ENCODE data around the gene IGFN1.

The IGFN1 gene

DNA sequence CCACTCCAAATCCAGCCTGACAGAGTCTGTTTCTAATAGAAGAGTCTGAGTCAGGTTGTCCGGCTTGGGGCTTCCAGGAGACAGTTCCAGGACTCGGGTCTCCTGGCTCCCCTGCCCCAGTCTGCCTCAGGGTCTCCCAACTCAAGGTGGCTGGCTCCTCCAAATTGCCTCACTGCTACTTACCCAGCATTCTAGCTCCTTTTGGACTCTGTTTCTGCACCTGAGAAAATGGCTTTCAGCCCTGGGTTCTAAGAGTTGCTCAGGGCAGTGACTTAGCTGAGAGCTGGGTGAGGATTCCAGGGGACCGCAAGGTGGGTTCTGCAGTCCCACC is 5.5 kb upstream of the IGFN1 start:
- WGBS: 31% methylated on average over 2 of the region's 3 CpGs
- H2BK15ac ChIP-seq (ENCODE audit: low read depth, poor library complexity, severe bottlenecking): no peak overlapping the region
- peak overlapping the region; percentile 16 for H2AK5ac ChIP-seq (ENCODE audit: low read length, severe bottlenecking)

DNA sequence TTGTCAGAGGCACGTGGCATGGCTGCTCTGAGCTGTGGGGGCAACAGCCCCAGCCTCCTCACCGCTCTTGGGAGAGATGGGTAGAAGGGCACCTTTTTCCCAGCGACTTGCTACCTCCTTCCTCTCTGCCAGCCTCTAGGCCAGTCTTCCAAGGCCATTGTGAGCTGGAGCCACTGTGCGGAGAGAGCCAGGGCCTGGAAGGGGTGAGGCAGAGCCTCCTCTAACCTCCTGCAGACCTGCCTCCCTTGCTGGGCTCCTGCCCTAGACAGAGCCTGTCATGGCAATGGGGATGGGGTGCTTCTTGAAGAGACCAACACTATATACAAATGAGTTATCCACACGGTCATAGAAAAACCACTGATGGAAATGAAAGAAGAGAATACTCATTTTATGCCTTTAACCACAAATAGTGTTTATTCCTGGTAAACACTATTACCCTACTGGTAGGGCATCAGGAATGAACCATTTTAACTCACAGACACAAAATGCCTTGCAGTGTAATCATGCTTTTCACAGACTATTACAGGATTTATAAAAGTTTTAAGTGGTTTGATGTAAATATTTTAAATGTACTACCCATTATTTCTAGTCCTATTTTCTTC is 5.0 kb upstream of the IGFN1 start:
- H2AFZ ChIP-seq (ENCODE audit: low read depth, low read length): no peak overlapping the region
- no peaks in the 10 kb centered on the region for H3K36me3 ChIP-seq (ENCODE audit: control insufficient read depth in 1 of 2, insufficient read depth in 2 of 2, low read depth in 1 of 2, low read length in 2 of 2)
- peak overlapping the region; percentile 16 for H2AK5ac ChIP-seq (ENCODE audit: low read length, severe bottlenecking)
- H3K27me3 ChIP-seq (ENCODE audit: control insufficient read depth in 1 of 2, insufficient read depth in 1 of 2, low read length in 2 of 2): peaks cover 0 to 6% of the 10 kb centered on the region in 2 experiments
- H4K91ac ChIP-seq (ENCODE audit: low read length): no peak overlapping the region
- DNase-seq: no peak
- H3K9me3 ChIP-seq (ENCODE audit: control insufficient read depth, low read length): no peaks in the 10 kb centered on the region
- no peak overlapping the region for H2BK5ac ChIP-seq (ENCODE audit: low read depth, low read length, poor library complexity, severe bottlenecking)
- H2BK15ac ChIP-seq (ENCODE audit: low read depth, poor library complexity, severe bottlenecking): no peak overlapping the region
- no peak overlapping the region for H4K8ac ChIP-seq (ENCODE audit: low read length)
- no peak overlapping the region for H3K27ac ChIP-seq (ENCODE audit: low read length, poor library complexity, severe bottlenecking)
- no peak overlapping the region for H3K4me2 ChIP-seq (ENCODE audit: low read length, poor library complexity, severe bottlenecking)
- no peak overlapping the region for H2BK12ac ChIP-seq (ENCODE audit: low read length in 2 of 2)
- H3K4me1 ChIP-seq (ENCODE audit: control insufficient read depth, insufficient read depth, low read depth, low read length): peaks cover 12% of the 10 kb centered on the region
- H2BK120ac ChIP-seq (ENCODE audit: low read depth, low read length): no peak overlapping the region
- no peak overlapping the region for H3K14ac ChIP-seq (ENCODE audit: low read length in 2 of 2)
- 74% methylated on average over 5 of the region's 5 CpGs for WGBS
- H3K79me1 ChIP-seq (replicated peaks; ENCODE audit: low read length, poor library complexity, severe bottlenecking): no peaks in the 10 kb centered on the region
- no peak overlapping the region for H3K23ac ChIP-seq (ENCODE audit: low read length in 2 of 2)
- H3K18ac ChIP-seq (ENCODE audit: low read depth in 1 of 2, low read length in 2 of 2): no peak overlapping the region
- H3K4me3 ChIP-seq (ENCODE audit: insufficient read depth in 1 of 2, low read depth in 1 of 2, low read length in 2 of 2): no peak overlapping the region
- peak overlapping the region; percentile 36 for H3K9ac ChIP-seq (ENCODE audit: low read length)
- no peak overlapping the region for H3K4ac ChIP-seq (ENCODE audit: low read depth in 1 of 2, low read length in 2 of 2)

More for the DNA sequence above, 5.5 kb upstream of the IGFN1 start:
- no peak overlapping the region for H3K23ac ChIP-seq (ENCODE audit: low read length in 2 of 2)
- H3K4me1 ChIP-seq (ENCODE audit: control insufficient read depth, insufficient read depth, low read depth, low read length): peaks cover 10% of the 10 kb centered on the region
- no peaks in the 10 kb centered on the region for H3K9me3 ChIP-seq (ENCODE audit: control insufficient read depth, low read length)
- no peak overlapping the region for H3K4ac ChIP-seq (ENCODE audit: low read depth in 1 of 2, low read length in 2 of 2)
- no peaks in the 10 kb centered on the region for H3K36me3 ChIP-seq (ENCODE audit: control insufficient read depth in 1 of 2, insufficient read depth in 2 of 2, low read depth in 1 of 2, low read length in 2 of 2)
- H3K27me3 ChIP-seq (ENCODE audit: control insufficient read depth in 1 of 2, insufficient read depth in 1 of 2, low read length in 2 of 2): peaks cover 0 to 7% of the 10 kb centered on the region in 2 experiments
- H3K4me3 ChIP-seq (ENCODE audit: insufficient read depth in 1 of 2, low read depth in 1 of 2, low read length in 2 of 2): no peak overlapping the region
- no peak overlapping the region for H2BK12ac ChIP-seq (ENCODE audit: low read length in 2 of 2)
- no peak overlapping the region for H2AFZ ChIP-seq (ENCODE audit: low read depth, low read length)
- peak overlapping the region; percentile 36 for H3K9ac ChIP-seq (ENCODE audit: low read length)
- no peak overlapping the region for H3K27ac ChIP-seq (ENCODE audit: low read length, poor library complexity, severe bottlenecking)
- no peak overlapping the region for H2BK120ac ChIP-seq (ENCODE audit: low read depth, low read length)
- H3K14ac ChIP-seq (ENCODE audit: low read length in 2 of 2): no peak overlapping the region
- no peak overlapping the region for H2BK5ac ChIP-seq (ENCODE audit: low read depth, low read length, poor library complexity, severe bottlenecking)
- no peak overlapping the region for H3K18ac ChIP-seq (ENCODE audit: low read depth in 1 of 2, low read length in 2 of 2)
- H3K79me1 ChIP-seq (replicated peaks; ENCODE audit: low read length, poor library complexity, severe bottlenecking): no peaks in the 10 kb centered on the region
- H4K8ac ChIP-seq (ENCODE audit: low read length): no peak overlapping the region
- H3K4me2 ChIP-seq (ENCODE audit: low read length, poor library complexity, severe bottlenecking): no peak overlapping the region
- no peak overlapping the region for H4K91ac ChIP-seq (ENCODE audit: low read length)
- no peak for DNase-seq

DNA sequence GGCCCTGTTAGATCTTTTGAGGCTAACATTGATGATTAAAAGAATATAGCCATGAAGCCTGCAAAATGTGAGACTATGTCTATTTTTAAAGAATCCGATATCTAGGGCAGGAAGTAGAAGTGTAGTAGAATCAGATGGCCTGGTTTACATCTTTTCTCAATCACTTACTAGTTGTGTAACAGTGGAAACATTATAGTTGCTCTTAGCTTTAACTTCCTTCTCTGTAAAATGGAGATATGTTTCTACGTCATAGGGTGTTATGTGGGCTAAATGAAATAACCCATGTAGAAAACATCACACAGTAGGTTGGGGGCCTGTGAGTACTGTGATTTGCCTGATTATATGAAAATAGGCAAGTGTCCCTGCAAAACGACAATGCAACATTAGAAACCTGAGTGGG is 4.4 kb upstream of the IGFN1 start:
- H3K9ac ChIP-seq (ENCODE audit: low read length): no peak overlapping the region
- no peak overlapping the region for H2AFZ ChIP-seq (ENCODE audit: low read depth, low read length)
- H2BK120ac ChIP-seq (ENCODE audit: low read depth, low read length): no peak overlapping the region
- no peak overlapping the region for H2BK12ac ChIP-seq (ENCODE audit: low read length in 2 of 2)
- no peaks in the 10 kb centered on the region for H3K79me1 ChIP-seq (replicated peaks; ENCODE audit: low read length, poor library complexity, severe bottlenecking)
- H2BK15ac ChIP-seq (ENCODE audit: low read depth, poor library complexity, severe bottlenecking): no peak overlapping the region
- peaks cover 0 to under 1% of the 10 kb centered on the region in 2 experiments for H3K27me3 ChIP-seq (ENCODE audit: control insufficient read depth in 1 of 2, insufficient read depth in 1 of 2, low read length in 2 of 2)
- H3K23ac ChIP-seq (ENCODE audit: low read length in 2 of 2): no peak overlapping the region
- H3K36me3 ChIP-seq (ENCODE audit: control insufficient read depth in 1 of 2, insufficient read depth in 2 of 2, low read depth in 1 of 2, low read length in 2 of 2): no peaks in the 10 kb centered on the region
- peak; percentile 17 for DNase-seq
- H3K4ac ChIP-seq (ENCODE audit: low read depth in 1 of 2, low read length in 2 of 2): no peak overlapping the region
- H3K9me3 ChIP-seq (ENCODE audit: control insufficient read depth, low read length): no peaks in the 10 kb centered on the region
- no peak overlapping the region for H2AK5ac ChIP-seq (ENCODE audit: low read length, severe bottlenecking)
- H3K4me2 ChIP-seq (ENCODE audit: low read length, poor library complexity, severe bottlenecking): no peak overlapping the region
- H4K91ac ChIP-seq (ENCODE audit: low read length): no peak overlapping the region
- H3K14ac ChIP-seq (ENCODE audit: low read length in 2 of 2): no peak overlapping the region
- no peak overlapping the region for H3K27ac ChIP-seq (ENCODE audit: low read length, poor library complexity, severe bottlenecking)
- no peak overlapping the region for H2BK5ac ChIP-seq (ENCODE audit: low read depth, low read length, poor library complexity, severe bottlenecking)
- no peak overlapping the region for H3K18ac ChIP-seq (ENCODE audit: low read depth in 1 of 2, low read length in 2 of 2)
- WGBS: 77% methylated on average over 3 of the region's 3 CpGs
- no peak overlapping the region for H4K8ac ChIP-seq (ENCODE audit: low read length)
- H3K4me1 ChIP-seq (ENCODE audit: control insufficient read depth, insufficient read depth, low read depth, low read length): peaks cover 16% of the 10 kb centered on the region
- no peak overlapping the region for H3K4me3 ChIP-seq (ENCODE audit: insufficient read depth in 1 of 2, low read depth in 1 of 2, low read length in 2 of 2)

DNA sequence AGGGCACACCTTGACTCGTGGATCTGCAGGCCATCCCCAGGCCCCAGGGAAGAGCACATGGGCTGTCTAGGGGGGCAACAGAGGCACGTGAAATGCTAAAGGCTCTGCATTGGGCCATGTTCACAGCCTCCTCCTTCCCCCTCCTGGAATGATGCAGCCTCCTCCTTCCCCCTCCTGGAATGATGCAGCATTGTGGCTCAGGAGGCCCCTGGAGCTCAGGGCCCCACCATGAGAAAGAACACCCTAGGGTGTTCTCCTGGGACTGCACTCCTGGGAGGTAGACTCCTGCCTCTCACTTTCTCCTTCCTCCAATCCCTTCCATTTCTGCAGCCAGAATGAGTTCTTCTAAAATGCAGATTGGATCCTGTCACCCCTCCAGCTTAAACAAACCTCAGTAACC is 1.5 kb upstream of the IGFN1 start:
- Histone ChIP-seq H2BK120ac (ENCODE audit: low read depth, low read length) (no peak overlapping the region), H2BK12ac (ENCODE audit: low read length in 2 of 2) (no peak overlapping the region), H3K9me3 (ENCODE audit: control insufficient read depth, low read length) (no peaks in the 10 kb centered on the region), H3K4me1 (ENCODE audit: control insufficient read depth, insufficient read depth, low read depth, low read length) (peaks cover 26% of the 10 kb centered on the region), H4K8ac (ENCODE audit: low read length) (no peak overlapping the region), H3K4me2 (ENCODE audit: low read length, poor library complexity, severe bottlenecking) (no peak overlapping the region), H3K79me1 (replicated peaks; ENCODE audit: low read length, poor library complexity, severe bottlenecking) (no peaks in the 10 kb centered on the region), H3K4me3 (ENCODE audit: insufficient read depth in 1 of 2, low read depth in 1 of 2, low read length in 2 of 2) (no peak overlapping the region), H3K18ac (ENCODE audit: low read depth in 1 of 2, low read length in 2 of 2) (no peak overlapping the region), H3K27me3 (ENCODE audit: control insufficient read depth in 1 of 2, insufficient read depth in 1 of 2, low read length in 2 of 2) (no peaks in the 10 kb centered on the region), H3K23ac (ENCODE audit: low read length in 2 of 2) (no peak overlapping the region), H3K4ac (ENCODE audit: low read depth in 1 of 2, low read length in 2 of 2) (no peak overlapping the region), H2AK5ac (ENCODE audit: low read length, severe bottlenecking) (no peak overlapping the region), H3K14ac (ENCODE audit: low read length in 2 of 2) (no peak overlapping the region), H2AFZ (ENCODE audit: low read depth, low read length) (no peak overlapping the region), H4K91ac (ENCODE audit: low read length) (no peak overlapping the region), H2BK15ac (ENCODE audit: low read depth, poor library complexity, severe bottlenecking) (no peak overlapping the region), H3K9ac (ENCODE audit: low read length) (no peak overlapping the region), H2BK5ac (ENCODE audit: low read depth, low read length, poor library complexity, severe bottlenecking) (no peak overlapping the region), H3K36me3 (ENCODE audit: control insufficient read depth in 1 of 2, insufficient read depth in 2 of 2, low read depth in 1 of 2, low read length in 2 of 2) (no peaks in the 10 kb centered on the region), H3K27ac (ENCODE audit: low read length, poor library complexity, severe bottlenecking) (no peak overlapping the region)
- DNase-seq: no peak
- WGBS: 74% methylated on average over 2 of the region's 2 CpGs
